Neural progenitor cell (in vitro differentiated cells): Measurements from ENCODE around the gene ZNF180.

Source experiments
- CTCF ChIP-seq: fragments of 200-600 bp; sonication (generic); IDR thresholded peaks from 2 replicates; pipeline ENCODE4 v1.5.1; 2017; ENCODE audit warnings: antibody characterized with exemption, mild to moderate bottlenecking
- EZH2 ChIP-seq: fragments of 200-600 bp; sonication (generic); IDR thresholded peaks from 2 replicates; pipeline ENCODE4 v1.6.1; 2017; ENCODE audit warnings: antibody characterized with exemption, mild to moderate bottlenecking, moderate library complexity

GRCh38 chr19:44525721-44526430 lies 25.6 kb upstream of the ZNF180 start:
- TF ChIP-seq CTCF (no peak), EZH2 (no peak)
